NCI-H1048 (cell line): ENCODE measurements around the gene PIK3C2B.
"Not testable (repeated sequence)": the region's sequence is repeated elsewhere in the genome, so short reads cannot be mapped to it uniquely, and the experiment has no call there.

Experiments
- DNase-seq: peaks from one replicate; lab custom pipeline; 2025; lab: John Stamatoyannopoulos, UW

PIK3C2B gene

DNA sequence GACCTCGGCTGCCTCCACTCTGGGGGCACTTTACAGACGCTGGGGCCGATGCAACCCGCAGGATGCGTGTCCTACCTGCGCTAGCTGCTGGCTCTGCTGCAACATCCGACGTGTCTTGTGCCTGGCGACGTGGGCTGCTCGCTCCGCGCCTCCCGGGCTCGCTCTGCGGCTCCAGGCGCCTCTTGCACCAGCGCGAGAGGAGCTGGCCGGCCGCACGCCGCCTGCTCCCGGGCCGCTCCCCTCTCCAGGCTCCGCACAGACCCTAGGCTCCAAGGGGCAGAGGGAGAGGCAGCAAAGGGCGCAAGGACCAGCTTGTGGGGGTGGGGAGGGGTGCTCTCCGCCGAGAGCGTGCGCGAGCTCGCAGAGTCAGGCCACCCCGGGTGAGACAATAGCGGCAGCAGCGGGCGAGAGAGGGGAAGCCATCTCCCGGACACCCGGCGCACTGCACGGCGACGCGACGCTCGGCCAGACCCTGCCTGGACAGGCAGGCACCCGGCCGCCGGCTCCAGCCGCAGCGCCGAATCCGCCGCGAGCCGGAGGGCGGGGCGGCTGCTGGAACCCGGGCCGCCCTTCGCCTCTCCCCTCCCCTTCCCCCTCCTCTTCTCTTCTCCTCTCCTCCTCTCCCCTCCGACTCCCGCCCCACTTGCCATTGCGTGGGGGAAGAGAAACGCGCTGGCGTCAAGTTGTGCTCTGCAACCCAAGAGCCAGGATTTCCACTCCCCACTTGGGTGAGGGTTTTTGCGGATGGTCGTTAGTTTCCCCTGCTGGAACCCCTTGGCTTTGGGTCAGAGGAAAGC is at the start of gene PIK3C2B:
Gene PIK3C2B (minus strand): TSS at position 525 of the 797 bp plus-strand sequence. CDS start 25,003 bp downstream, outside the sequence.
- peak; percentile 86 for DNase-seq

- no peak for DNase-seq
These were observed 49.7 kb upstream of the PIK3C2B start for GRCh38 chr1:204544321-204544720.

GRCh38 chr1:204541626-204542025 is 47.0 kb upstream of the PIK3C2B start:
- DNase-seq = no peak

GRCh38 chr1:204532832-204533231 is 38.2 kb upstream of the PIK3C2B start:
- DNase-seq = no peak

DNA sequence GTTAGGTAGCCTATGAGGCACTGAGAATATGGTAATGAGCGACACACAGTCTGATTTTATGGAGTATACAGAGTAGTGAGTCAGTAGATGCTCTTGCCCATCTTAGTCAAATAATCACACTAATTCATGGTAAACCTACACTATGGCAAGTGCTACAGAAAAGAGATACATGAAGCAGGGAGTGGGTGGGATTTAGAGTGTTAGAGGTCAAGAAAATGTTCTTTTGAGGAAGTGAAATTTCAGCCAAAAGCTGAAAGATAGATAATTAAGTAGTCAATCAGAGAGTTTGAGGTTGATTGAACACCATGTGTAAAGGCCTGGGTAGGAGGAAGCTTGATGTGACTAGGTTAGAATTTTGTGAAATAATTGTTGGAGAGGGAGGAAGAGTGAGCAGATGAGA is 36.3 kb upstream of the PIK3C2B start:
- no peak for DNase-seq

- DNase-seq = no peak
These were observed 34.8 kb upstream of the PIK3C2B start for GRCh38 chr1:204529371-204529895.

DNA sequence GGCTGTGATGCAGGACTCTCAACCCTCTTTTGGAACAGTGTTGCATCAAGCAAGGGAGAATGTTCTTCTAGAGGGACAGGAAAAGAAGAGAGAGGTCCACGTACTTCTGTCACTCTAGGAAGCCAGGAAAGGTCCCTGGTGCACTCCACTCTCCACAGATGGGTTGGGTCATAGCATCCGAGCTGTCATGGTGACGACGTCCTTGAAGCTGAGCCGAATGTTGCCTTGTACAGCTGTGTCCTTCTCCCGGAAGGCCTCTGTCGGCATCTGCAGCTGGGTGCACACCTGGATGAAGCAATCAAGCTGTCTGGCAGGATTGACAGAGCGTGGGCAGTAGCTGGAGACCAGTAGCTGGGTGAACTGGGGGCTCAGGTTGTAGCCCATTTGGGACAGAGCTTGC is 34.1 kb upstream of the PIK3C2B start:
- DNase-seq = no peak

DNA sequence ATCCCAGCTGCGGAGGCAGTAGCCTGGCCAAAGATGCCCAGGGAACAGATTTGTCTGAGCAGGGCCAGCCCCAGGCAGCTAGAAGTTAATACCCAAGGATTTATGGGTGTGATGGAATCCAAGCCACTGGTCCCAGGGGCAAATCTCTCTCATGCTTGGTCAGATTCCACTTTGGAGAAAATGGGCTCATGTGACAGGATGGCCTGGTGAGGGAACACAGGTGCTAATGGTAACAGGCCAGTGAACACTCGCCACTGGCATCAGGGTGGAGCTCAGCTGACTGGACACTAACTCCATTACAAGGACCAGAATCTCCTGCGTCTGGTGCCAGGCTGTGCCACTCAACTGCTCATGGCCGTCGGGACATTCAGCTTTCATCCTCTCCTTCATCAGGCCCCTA is 33.6 kb upstream of the PIK3C2B start:
- DNase-seq = no peak

GRCh38 chr1:204524986-204525385 is 30.4 kb upstream of the PIK3C2B start:
- no peak for DNase-seq

DNA sequence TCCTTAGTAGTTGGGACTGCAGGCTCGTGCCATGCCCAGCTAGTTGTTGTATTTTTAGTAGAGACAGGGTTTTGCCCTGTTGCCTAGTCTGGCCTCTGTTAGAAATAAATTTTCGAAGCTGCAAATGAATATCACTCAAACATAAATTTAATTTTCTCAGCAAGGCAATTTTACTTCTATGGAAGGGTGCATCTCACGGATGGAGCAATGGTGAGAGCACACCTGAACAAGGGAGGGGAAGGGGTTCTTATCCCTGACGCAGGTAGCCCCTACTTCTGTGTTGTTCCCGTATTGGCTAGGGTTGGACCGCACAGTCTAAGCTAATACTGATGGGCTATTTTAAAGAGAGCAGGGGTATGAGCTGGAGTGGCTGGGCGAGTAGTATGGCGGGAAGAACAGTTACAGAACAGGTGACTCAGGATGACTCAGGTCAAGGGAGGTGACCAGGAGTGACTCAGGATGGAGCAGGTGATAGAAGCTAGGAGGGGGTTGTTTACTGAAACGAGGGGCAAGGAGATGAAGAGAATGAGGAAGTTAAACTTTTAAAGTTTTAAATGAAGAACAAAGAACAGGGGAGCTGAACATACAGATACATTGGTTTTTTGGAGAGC is 29.1 kb upstream of the PIK3C2B start:
- no peak for DNase-seq

DNA sequence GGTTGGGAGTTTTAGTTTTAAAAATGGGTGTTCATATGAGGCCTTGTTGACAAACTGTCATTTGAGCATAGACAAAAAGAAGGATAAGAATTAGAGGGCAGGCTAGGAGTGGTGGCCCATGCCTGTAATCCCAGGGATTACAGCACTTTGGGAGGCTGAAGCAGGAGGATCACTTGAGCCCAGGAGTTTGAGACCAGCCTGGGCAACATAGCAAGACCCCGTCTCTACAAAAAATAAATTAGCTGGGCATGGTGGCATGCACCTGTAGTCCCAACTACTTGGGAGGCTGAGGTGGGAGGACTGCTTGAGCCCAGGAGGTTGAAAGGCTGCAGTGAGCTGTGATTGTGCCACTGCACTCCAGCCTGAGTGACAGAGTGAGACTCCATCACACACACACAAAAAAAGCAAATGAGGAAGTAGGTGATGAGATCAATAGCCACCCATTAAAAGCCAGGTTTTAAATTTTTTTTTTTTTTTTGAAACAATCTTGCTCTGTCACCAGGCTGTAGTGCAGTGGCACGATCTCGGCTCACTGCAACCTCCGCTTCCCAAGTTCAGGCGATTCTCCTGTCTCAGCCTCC is 27.4 kb upstream of the PIK3C2B start:
- DNase-seq = not testable (repeated sequence)

DNA sequence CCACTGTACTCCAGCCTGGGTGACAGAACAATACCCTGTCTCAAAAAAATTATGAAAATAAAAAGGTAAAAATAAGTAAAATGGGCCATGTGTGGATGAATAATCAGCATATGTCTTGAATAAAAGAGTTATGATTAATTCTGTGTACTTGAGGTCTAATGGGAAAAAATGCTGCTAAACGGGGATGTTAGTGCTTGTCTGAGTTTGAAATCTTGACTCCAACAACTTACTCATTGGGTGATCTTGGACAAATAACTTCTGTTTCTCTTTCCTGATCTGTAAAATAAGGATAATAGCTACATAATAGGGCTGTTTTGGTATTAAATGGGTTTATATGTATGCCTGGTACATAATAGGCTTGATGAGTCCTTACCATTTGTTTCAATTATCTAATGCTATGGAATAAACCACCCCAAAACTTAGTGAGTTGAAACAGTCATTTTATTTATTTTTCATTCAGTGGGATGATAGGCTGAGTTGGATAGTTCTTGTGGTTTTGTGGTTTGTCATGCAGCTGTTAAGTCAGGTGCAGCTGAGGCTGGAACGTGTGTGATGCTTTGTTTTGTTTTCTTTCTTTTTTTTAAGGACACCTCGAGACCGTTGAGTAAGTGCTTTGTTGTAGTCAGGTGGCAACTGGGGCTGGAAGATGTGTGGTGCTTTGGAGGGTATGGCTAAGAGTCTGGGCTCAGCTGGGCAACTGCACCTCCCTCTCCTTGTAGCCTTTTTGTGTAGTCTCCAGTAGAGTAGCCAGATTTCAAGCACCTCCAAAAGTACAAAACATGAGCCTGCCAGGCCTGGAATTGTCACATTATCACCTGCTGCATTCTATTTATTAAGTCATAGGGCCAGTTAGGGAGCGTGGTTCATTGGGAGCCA is 26.5 kb upstream of the PIK3C2B start:
- DNase-seq = no peak

- not testable (repeated sequence) for DNase-seq
These were observed 22.8 kb upstream of the PIK3C2B start for GRCh38 chr1:204517382-204517781.

DNA sequence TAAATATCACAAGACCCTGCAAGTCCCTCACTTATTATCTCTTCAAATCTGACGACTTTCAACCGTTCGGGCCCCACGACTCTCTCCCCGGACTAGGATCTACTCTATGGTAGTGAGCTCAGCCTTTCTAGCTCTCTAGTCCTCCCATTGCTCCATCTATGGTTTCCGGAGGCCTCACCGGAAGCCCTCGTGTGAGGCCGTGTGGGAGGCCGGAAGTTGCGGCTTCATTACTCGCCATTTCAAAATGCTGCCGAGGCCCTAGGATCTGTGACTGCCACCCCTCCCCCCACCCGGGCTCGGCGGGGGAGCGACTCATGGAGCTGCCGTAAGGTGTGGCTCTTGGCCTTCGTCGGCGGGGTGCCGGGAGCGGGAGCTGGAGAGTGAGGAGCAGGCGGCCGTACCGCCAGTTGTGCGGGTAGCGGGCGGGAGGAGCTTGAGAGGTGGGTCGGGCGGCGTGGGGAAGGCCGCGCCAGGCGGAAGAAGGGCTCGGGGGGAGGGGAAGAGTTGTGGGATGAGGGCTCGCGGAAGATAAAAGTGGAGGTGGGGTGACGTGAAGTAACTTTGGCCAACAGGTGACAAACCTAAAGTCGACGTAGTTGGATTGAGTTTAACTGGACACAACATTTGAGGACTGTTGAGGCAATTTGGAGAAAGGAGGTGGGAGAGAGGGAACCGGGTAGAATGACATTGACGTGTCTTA is 21.7 kb upstream of the PIK3C2B start, which contains the start of gene MDM4:
Gene MDM4 (plus strand): TSS at position 227 of the 700 bp plus-strand sequence. CDS start 9,113 bp downstream, outside the sequence.
- peak; percentile 98 for DNase-seq

DNA sequence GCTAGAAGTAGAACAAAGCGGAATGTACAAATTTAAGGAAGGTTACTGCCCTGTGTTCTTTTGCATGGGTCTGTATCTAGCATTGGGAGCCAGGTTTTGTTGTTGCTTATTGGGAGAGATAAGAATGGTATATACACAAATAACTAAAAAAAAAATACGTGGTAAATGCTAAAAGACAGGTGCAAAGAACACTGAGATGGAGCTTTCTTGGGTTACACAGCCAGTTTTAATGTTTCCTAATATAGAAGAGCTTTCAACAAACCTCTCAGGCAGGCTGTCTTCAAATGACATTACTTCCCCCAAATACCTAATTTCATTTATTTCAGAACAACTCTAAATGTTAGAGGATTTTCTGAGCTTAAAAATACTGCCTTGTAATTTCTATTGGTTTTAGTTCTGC is 20.2 kb upstream of the PIK3C2B start:
- DNase-seq = no peak

DNA sequence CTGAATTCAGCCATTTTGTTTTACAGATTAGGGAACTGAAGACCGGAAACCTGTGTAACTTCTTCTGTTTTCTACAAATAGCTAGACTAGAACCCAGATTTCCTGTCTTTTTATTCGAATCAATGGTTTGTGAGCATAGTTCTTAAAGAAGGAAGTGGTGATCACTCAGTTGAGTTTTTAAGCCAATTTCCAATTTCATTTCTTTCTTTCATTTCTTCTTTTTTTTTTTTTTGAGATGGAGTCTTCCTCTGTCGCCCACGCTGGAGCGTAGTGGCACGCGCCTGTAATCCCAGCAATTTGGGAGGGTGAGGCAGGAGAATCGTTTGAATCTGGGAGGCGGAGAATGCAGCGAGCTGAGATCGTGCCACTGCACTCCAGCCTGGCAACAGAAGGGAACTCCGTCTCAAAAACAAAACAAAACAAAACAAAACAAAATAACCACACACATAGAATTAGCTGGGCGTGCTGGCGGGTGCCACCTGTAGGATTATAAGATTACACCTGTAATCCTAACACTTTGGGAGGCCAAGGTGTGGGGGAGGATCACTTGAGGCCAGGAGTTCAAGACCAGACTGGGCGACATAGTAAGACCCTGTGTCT is 18.6 kb upstream of the PIK3C2B start:
- DNase-seq = no peak

GRCh38 chr1:204511366-204511765 is 16.8 kb upstream of the PIK3C2B start:
- no peak for DNase-seq

DNA sequence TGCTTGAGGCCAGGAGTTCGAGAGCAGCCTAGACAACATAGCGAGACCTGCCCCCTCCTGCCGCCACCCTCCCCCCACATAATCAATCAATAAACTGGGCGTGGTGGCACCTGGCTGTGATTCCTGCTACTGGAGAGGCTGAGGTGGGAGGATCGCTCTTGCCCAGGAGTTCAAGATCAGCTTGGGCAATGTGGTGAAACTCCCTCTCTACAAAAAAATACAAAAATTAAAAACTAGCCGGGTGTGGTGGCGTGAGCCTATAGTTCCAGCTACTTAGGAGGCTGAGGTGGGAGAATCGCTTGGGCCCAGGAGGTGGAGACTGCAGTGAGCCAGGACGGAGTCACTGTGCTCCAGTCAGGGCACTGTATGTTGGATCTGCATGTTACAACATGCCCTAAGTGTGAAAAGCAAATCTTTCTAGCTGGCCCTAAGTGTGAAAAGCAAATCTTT is 14.6 kb upstream of the PIK3C2B start:
- DNase-seq = no peak

DNA sequence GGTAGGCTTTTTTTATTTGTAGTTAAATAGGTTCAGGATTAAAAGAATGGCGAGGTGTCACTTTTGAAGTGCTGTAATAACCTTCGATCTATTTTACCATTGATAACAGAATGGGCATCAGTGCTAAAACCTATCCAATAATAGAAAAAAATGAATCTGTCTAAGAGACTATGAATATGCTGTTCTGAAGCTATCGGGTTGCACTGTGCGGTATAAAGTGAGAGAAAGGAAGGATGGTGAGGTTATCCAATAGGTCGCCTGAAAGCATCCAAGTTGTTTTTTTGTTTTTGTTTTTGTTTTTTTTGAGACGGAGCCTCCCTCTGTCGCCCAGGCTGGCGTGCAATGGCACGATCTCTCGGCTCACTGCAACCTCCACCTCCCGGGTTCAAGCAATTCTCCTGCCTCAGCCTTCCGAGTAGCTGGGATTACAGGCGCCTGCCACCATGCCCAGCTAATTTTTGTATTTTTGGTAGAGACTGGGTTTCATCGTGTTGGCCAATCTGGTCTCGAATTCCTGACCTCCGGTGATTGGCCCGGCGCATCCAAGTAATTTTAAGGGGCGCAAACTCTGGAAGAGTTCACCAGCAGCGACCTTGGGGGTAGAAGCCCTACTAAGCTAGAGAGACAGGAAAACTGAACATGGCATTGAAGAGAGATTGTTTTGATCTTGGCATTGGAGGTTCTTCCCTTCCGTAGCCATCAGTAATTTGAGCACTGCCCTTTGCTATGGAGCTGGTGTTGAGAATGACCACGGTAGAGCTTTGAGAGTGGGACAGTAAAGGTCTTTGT is 12.9 kb upstream of the PIK3C2B start:
- no peak for DNase-seq

- DNase-seq = peak; percentile 83
These were observed 12.3 kb upstream of the PIK3C2B start for GRCh38 chr1:204506969-204507316.
